Jurkat, Clone E6-1 (cell line): Measurements from ENCODE around the gene EEF1AKMT4.
A peak's percentile ranks its signal among the peaks of the same experiment; 100 is the strongest.

Source experiments
- DNase-seq: peaks from one replicate; pipeline ENCODE4 v3.0.0-alpha.2; 2011; ENCODE audit warnings: low read depth, low spot score
- H3K4me3 ChIP-seq: 2 replicates; pipeline ENCODE4 v1.5.1; 2011; ENCODE audit warnings: mild to moderate bottlenecking, low read length, control low read depth, moderate library complexity

Gene EEF1AKMT4

GRCh38 chr3:184234671-184235380 is 14.6 kb upstream of the EEF1AKMT4 start:
- no peak overlapping the region for H3K4me3 ChIP-seq
- DNase-seq: no peak

- DNase-seq: no peak
These were observed 14.0 kb upstream of the EEF1AKMT4 start for GRCh38 chr3:184235381-184236032.

GRCh38 chr3:184236033-184236410 is 13.4 kb upstream of the EEF1AKMT4 start:
- no peak overlapping the region for H3K4me3 ChIP-seq
- DNase-seq: no peak

More at GRCh38 chr3:184235381-184236032, 14.0 kb upstream of the EEF1AKMT4 start:
- H3K4me3 ChIP-seq: no peak overlapping the region

GRCh38 chr3:184236636-184237035 is 12.8 kb upstream of the EEF1AKMT4 start:
- DNase-seq: no peak

DNA sequence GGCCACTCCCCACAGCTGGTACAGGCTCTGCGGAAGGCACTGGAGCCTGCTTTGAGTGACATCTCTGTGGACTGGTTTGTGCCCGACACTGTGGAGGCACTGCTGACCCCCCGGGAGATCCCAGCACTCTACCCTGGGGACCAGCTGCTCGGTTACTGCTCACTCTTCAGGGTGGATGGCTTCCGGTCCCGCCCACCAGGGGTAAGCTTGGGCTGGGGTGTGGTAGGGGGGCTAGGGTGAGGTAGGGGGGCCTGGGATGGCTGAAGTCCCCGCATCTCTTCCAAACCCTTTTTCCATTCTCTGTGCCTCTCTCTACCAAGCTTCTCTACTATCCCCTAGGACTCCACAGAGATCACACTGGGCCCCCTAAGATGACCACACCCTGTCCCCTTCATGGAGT is 12.3 kb upstream of the EEF1AKMT4 start:
- DNase-seq: no peak
- H3K4me3 ChIP-seq: no peak overlapping the region

More at GRCh38 chr3:184236636-184237035, 12.8 kb upstream of the EEF1AKMT4 start:
- H3K4me3 ChIP-seq: no peak overlapping the region

DNA sequence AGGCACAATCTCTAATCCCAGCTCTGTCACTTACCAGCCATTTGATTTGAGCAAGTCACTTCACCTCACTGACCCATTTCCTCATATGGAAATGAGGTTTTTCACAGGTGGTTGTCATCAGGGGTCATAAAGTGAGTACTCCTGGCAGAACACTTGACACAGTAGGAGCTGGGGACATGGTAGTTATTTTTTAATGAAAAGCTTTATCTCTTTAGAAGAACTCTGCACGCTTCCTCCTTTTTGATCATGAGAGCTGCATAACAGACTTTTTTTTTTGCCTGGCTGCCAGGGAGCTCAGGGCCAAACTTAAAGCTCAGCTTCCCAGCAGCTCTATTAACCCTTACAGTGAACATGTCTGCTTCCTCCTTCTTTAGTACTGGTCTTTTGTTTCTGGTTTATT is 11.7 kb upstream of the EEF1AKMT4 start:
- H3K4me3 ChIP-seq: no peak overlapping the region
- peak; percentile 71 for DNase-seq

- H3K4me3 ChIP-seq: no peak overlapping the region
- no peak for DNase-seq
These were observed 11.1 kb upstream of the EEF1AKMT4 start for GRCh38 chr3:184238246-184238818.

GRCh38 chr3:184239221-184239620 is 10.3 kb upstream of the EEF1AKMT4 start:
- no peak for DNase-seq
- H3K4me3 ChIP-seq: no peak overlapping the region

GRCh38 chr3:184239708-184240107 is 9.8 kb upstream of the EEF1AKMT4 start:
- DNase-seq: no peak
- H3K4me3 ChIP-seq: no peak overlapping the region

DNA sequence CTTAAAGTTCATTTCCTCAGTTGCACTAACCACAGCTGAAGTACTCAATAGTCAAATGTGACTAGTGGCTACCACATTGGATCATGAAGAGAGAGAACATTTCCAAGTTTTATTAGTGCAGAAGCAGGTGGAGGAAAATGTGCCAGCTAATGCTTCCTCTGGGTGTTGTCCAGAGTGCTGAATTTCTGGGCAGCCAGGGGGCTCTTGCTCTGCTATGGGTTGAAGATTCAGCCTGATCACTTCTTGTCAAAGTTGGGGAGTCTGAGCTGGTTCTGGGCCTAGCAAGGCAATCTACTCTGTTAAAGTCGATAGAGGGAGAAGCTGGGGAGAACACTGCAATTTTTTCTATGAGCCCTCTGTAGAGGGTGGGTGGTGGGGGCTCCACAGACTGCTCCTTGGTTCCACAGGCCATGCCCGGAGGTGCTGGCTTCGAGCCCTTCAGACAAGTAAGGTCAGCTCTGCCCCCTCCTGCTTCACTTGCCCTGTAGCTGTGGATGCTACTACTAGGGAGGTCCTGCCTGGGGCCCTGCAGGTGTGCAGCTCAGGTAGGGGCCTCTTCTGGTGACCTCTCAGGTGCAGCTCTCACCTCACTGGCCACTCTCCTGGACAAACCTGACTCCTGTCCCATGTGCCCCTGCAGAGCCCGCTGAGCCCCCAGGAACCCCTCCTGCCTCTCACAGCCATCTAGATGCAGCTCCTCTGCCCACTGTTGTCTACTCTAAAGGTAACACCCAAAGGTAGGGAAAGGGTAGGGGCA is 8.9 kb upstream of the EEF1AKMT4 start:
- H3K4me3 ChIP-seq: no peak overlapping the region
- no peak for DNase-seq

GRCh38 chr3:184241141-184241446 is 8.4 kb upstream of the EEF1AKMT4 start:
- H3K4me3 ChIP-seq: no peak overlapping the region

DNA sequence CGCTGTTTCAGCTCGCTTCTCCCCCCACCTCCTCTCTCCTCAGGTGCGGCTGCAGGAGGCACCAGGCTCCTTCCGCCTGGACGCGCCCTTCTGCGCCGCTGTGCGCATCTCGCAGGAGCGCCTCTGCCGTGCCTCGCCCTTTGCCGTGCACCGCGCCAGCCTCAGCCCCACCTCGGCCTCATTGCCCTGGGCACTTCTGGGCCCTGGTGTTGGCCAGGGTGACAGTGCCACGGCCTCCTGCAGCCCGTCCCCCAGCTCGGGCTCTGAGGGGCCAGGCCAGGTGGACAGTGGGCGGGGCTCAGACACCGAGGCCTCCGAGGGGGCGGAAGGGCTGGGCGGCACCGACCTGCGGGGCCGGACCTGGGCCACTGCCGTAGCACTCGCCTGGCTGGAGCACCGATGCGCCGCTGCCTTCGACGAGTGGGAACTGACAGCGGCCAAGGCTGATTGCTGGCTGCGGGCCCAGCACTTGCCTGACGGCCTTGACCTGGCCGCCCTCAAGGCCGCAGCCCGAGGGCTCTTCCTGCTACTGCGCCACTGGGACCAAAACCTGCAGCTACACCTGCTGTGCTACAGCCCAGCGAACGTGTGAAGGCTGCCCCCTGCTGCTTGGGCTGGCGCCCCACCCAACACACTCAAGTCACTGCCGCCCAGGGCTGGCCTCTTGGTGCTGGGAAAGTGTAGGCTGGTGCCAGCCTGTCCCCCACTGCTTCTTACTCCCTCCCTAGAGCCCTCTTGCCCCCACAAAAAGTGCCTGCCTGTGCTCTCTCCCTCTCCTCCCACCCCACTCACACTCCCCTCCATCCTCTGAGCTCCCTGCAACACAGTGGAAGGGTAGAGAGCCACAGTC is 7.8 kb upstream of the EEF1AKMT4 start:
- no peak for DNase-seq
- H3K4me3 ChIP-seq: no peak overlapping the region

More at GRCh38 chr3:184241141-184241446, 8.4 kb upstream of the EEF1AKMT4 start:
- no peak for DNase-seq

DNA sequence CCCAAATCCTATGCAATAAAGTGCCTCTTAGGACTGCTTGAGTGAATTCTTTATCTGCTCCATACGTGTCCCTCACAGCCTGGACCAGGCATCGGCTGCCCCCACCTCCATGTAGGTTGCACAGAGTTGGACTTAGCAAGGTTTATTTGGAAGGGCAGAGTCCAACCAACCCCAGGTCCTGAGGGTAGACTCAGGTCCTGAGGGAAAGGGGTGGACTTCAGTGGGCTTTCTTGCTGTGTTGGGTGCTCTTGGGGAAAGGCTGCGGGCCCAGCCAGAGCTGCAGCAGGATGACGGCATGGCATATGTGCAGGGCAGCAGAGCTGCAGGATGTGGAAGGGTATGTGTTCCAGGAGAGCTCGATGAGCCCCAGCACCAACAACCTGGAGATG is 7.2 kb upstream of the EEF1AKMT4 start:
- no peak for DNase-seq
- H3K4me3 ChIP-seq: no peak overlapping the region

- peak; percentile 85 for DNase-seq
- peak within 1 kb of the TSS; percentile 71 for H3K4me3 ChIP-seq
These were observed 739 bp upstream of the EEF1AKMT4 start, which contains the start of gene ALG3 for GRCh38 chr3:184248454-184249411. TSS of gene ALG3 (minus strand) at chr3:184248962. CDS start at chr3:184248940, 22 bp downstream.

GRCh38 chr3:184250167-184250828 is 826 bp downstream of the EEF1AKMT4 start:
- peak overlapping the region; percentile 71 for H3K4me3 ChIP-seq
- peak; percentile 90 for DNase-seq

- DNase-seq: no peak
- no peak overlapping the region for H3K4me3 ChIP-seq
These were observed 6.0 kb downstream of the EEF1AKMT4 start for GRCh38 chr3:184255291-184256039.
